Chondrocyte (in vitro differentiated cells): ENCODE measurements around the gene SYTL1. TPM values are rescaled to one million over a fixed set of nuclear protein-coding genes. Genes with fewer than 3 reads are reported as not detected.

Experiments
- DNase-seq: peaks from one replicate; pipeline ENCODE4 v3.0.0; 2021; ENCODE audit warnings: mixed read lengths, low spot score
- H3K27ac Mint-ChIP-seq: one replicate; pipeline ENCODE4 v1.8.0; 2021; ENCODE audit warnings: mild to moderate bottlenecking, moderate library complexity, mixed read lengths; ENCODE audit not compliant: unreplicated experiment
- H3K27me3 Mint-ChIP-seq: 2 replicates; pipeline ENCODE4 v1.8.0; 2021; ENCODE audit warnings: low read depth, mixed read lengths
- H3K36me3 Mint-ChIP-seq: 2 replicates; pipeline ENCODE4 v1.8.0; 2021; ENCODE audit warnings: low read depth, mixed read lengths
- H3K4me1 Mint-ChIP-seq: 2 replicates; pipeline ENCODE4 v1.8.0; 2021; ENCODE audit warnings: low read depth, mild to moderate bottlenecking, mixed read lengths
- H3K4me3 Mint-ChIP-seq: one replicate; pipeline ENCODE4 v1.8.0; 2021; ENCODE audit warnings: mild to moderate bottlenecking, moderate library complexity, mixed read lengths; ENCODE audit not compliant: unreplicated experiment
- H3K9me3 Mint-ChIP-seq: 2 replicates; pipeline ENCODE4 v1.8.0; 2021; ENCODE audit warnings: low read depth, mixed read lengths
- CTCF ChIP-seq: fragments of 200-600 bp; sonication (generic); IDR thresholded peaks from 2 replicates; pipeline ENCODE4 v1.5.0; 2021; ENCODE audit warnings: antibody characterized with exemption, mild to moderate bottlenecking, moderate library complexity
- total RNA-seq: library from RNA; stranded (reverse); gene quantifications from 3 replicates; pipeline ENCODE4 v1.2.1, GENCODE V29; 2021

SYTL1 gene
- total RNA-seq, 1 donor from 2014 or later: 1.2 TPM

GRCh38 chr1:27379564-27380122 is 37.8 kb downstream of the SYTL1 start:
- Mint-ChIP-seq H3K4me1 (no peaks in the 10 kb centered on the region), H3K27me3 (peaks cover 5% of the 10 kb centered on the region), H3K4me3 (no peak overlapping the region), H3K36me3 (no peaks in the 10 kb centered on the region), H3K27ac (no peak overlapping the region), H3K9me3 (no peaks in the 10 kb centered on the region)
- no peak for TF ChIP-seq CTCF
- no peak for DNase-seq

GRCh38 chr1:27380224-27380623 is 38.4 kb downstream of the SYTL1 start:
- H3K4me3 Mint-ChIP-seq: no peak overlapping the region
- no peak for DNase-seq

GRCh38 chr1:27380766-27381733 is 39.2 kb downstream of the SYTL1 start:
- H3K36me3 Mint-ChIP-seq: no peaks in the 10 kb centered on the region
- no peak overlapping the region for H3K27ac Mint-ChIP-seq
- TF ChIP-seq CTCF: no peak
- no peaks in the 10 kb centered on the region for H3K9me3 Mint-ChIP-seq
- H3K27me3 Mint-ChIP-seq: peaks cover 5% of the 10 kb centered on the region
- no peak for DNase-seq
- no peaks in the 10 kb centered on the region for H3K4me1 Mint-ChIP-seq
- no peak overlapping the region for H3K4me3 Mint-ChIP-seq

More at GRCh38 chr1:27380224-27380623, 38.4 kb downstream of the SYTL1 start:
- no peak for TF ChIP-seq CTCF
- Mint-ChIP-seq H3K27me3 (peaks cover 5% of the 10 kb centered on the region), H3K9me3 (no peaks in the 10 kb centered on the region), H3K27ac (no peak overlapping the region), H3K36me3 (no peaks in the 10 kb centered on the region), H3K4me1 (no peaks in the 10 kb centered on the region)

- no peak for TF ChIP-seq CTCF
- DNase-seq: no peak
- Mint-ChIP-seq H3K27ac (no peak overlapping the region), H3K36me3 (no peaks in the 10 kb centered on the region), H3K4me1 (no peaks in the 10 kb centered on the region), H3K27me3 (peaks cover 15% of the 10 kb centered on the region), H3K4me3 (no peak overlapping the region), H3K9me3 (no peaks in the 10 kb centered on the region)
Measured at GRCh38 chr1:27381969-27382762, 40.3 kb downstream of the SYTL1 start.

- H3K4me1 Mint-ChIP-seq: no peaks in the 10 kb centered on the region
- no peaks in the 10 kb centered on the region for H3K9me3 Mint-ChIP-seq
- no peak within 1 kb of the TSS for H3K27ac Mint-ChIP-seq
- no peak within 1 kb of the TSS for H3K4me3 Mint-ChIP-seq
- no peak for DNase-seq
- H3K27me3 Mint-ChIP-seq: peaks cover 15% of the 10 kb centered on the region
- no peak for TF ChIP-seq CTCF
- no peaks in the 10 kb centered on the region for H3K36me3 Mint-ChIP-seq
Measured at GRCh38 chr1:27383039-27383605, 41.3 kb downstream of the SYTL1 start, which contains the start of gene CD164L2. CD164L2 (minus strand) TSS chr1:27383333; CDS start chr1:27383239, 94 bp downstream.
